ENCODE data around the gene NUP107. TPM values are rescaled to one million over a fixed set of nuclear protein-coding genes. Genes with fewer than 3 reads are reported as not detected.

Gene NUP107
- polyA plus RNA-seq, 12 donors = 32.7 to 78.1 (median 45.5) TPM; not detected in 1

GRCh38 chr12:68794653-68795251 is 108.0 kb downstream of the NUP107 start:
- no peak for DNase-seq

Other genes starting within 250 kb of the NUP107 start
- gene RAP1B, start 76.1 kb upstream of the NUP107 start, polyA plus RNA-seq (ENCODE audit: insufficient read length in 12 of 12) = 100 to 1,000 TPM in 10 of 12 donors, 10 to 100 TPM in 1, not detected in 1; 88.8 to 203 (median 138) TPM
- gene SLC35E3, start 59.2 kb downstream of the NUP107 start, polyA plus RNA-seq (ENCODE audit: insufficient read length in 12 of 12) = 10 to 100 TPM in 11 of 12 donors, not detected in 1; 15.9 to 30.6 (median 20.1) TPM
- 100 to 1,000 TPM in 1 of 12 donors, 10 to 100 TPM in 11; 19.7 to 121 (median 47.1) TPM for gene MDM2, start 121.2 kb downstream of the NUP107 start, polyA plus RNA-seq (ENCODE audit: insufficient read length in 12 of 12)
- 10 to 100 TPM in 1 of 12 donors, 1 to 10 TPM in 10, not detected in 1; 3.0 to 48.1 (median 4.7) TPM for gene CPM, start 246.2 kb downstream of the NUP107 start, polyA plus RNA-seq (ENCODE audit: insufficient read length in 12 of 12)